Activated CD4-positive, alpha-beta T cell treated with anti-CD3 and anti-CD28 coated beads, Interleukin-2, amount 50 U/mL, for 4 hours (primary cell): ENCODE data around the gene CC2D1A.
"Not testable (repeated sequence)": the region's sequence is repeated elsewhere in the genome, so short reads cannot be mapped to it uniquely, and the experiment has no call there.

ENCODE experiments used
- DNase-seq, 2 experiments: peaks; one replicate each; pipeline ENCODE4 v3.0.0-alpha.2; 2020

CC2D1A gene

DNA sequence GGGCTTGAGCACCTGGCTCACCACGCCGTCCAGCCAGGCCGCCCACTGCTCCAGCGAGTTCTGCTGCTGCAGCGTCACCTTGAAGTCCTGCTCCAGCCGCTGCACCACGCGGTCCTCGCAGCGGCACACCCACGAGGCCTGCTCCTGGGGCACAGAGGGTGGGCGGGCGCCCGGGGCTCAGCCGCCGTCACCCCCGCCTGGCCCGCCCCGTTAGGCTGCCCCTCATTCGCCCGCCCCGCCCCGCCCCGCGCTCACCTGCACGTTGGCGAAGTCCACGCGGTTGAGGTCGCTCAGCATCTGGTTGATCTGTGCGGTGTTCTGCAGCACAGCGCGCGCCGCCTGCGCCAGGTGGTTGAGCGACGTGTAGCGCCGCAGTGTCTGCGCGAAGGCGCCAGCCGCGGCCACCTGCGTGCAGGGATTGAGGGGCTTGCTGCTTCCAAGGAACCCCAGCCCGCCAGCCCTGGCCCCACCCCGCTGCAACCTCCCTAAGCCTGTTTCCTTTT lies 57.7 kb downstream of the CC2D1A start:
- DNase-seq: no peak

DNA sequence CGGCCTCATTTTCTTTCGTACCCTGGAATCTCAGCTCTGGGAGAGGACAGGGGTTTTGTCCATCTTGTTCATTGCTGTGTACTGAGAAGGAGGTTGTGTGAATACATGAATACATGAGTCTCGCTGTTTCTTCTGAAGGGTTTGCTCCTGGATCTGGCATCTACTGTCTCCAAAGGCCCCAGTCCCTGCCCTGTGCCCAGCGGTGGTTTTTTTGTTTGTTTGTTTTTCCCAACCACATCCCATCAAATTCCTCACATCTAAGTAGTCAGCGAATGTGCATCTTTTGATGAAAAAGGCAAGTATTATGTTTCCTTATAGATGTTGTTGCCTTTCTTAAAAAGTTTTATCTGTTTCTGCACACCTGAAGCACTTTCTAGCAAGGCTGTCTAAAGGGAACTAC lies 58.8 kb downstream of the CC2D1A start:
- DNase-seq: no peak

DNA sequence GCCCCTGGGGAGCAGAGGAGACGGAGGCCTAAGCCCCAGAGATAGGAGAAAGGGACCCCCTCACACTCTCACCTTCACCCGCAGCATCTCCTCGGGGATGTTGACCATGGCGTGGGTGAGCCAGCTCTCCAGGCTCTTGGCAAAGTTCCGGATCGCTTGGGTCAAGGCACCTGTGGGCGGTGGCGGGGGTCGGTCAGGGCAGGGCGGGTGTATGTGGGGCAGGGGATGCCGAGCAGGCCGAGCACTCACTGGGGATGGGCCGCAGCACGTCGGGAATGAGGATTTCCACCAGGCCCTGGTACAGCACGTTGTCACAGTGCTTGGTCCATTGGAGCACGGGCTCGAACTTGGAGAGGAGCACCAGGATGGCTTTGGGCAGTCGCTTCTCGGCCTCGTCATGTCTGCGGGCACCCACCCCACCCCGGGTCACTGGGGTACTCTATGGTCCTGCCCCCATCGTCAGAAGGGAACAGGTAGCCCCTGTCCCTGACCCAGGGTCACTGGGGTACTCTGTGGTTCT lies 59.4 kb downstream of the CC2D1A start:
- DNase-seq: no peak

- no peak for DNase-seq
Measured at GRCh38 chr19:13965926-13966683, 60.1 kb downstream of the CC2D1A start.

DNA sequence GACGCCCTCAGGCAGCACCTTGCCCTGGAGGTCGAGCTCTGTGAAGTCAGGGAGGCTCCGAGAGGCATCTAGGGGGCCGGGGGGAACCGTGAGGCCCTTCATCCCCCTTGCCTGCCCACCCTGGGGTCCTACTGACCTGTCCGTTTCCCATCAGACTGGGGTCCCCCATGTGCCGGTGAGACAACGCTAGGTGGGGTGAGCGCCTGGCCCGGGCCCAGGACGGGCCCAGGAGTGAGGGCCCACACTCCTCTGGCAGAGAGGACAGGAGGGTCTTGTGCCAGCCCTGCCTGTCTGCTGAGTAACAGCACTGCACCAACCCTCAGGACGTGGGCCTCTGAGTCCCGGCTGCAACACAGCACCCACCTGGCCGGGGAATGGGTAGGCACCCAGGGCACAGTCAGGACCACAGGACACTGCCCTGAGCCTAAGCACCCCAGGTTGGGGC lies 60.7 kb downstream of the CC2D1A start:
- no peak for DNase-seq

DNA sequence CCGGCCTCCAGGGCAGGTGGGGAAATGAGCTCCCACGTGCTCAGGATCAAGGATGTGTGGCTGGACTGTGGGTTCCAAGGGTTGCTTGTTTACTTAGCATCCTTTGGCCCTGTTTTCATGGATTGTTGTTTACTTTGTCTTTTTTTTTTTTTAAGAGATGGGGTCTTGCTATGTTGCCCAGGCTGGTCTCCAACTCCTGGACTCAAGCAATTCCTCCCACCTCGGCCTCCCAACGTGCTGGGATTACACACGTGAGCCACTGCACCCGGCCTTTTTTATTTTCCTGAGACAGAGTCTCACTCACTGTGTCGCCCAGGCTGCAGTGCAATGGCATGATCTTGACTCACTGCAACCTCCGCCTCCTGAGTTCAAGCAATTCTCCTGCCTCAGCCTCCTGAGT lies 61.2 kb downstream of the CC2D1A start:
- DNase-seq: not testable (repeated sequence)

DNA sequence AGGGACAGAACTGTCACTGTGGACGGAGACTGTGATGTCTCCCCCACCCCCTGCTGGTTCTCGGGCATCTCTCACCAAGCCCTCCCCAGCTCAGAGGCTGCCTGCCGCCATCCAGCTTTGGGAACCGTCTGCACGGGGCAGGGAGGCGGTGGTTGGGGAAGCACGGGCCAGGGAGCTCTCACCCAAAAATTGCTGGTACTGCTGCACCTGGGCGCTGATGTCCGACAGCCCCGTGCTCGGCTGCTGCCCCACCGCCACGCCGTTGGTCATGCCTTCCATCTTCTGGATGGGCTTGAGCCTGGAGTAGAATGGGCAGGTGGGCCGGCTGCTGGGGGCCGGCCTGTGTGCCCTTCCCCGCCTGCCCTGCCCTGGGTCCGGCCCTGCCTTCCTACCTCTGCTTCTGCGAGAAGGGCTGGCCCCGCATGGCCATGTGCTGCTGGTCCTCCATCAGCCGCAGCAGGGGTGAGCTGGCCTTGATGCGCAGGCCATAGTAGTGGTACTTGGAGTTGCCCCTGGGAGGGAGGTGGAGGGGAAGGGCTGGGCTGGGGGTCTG lies 62.5 kb downstream of the CC2D1A start:
- no peak for DNase-seq

DNA sequence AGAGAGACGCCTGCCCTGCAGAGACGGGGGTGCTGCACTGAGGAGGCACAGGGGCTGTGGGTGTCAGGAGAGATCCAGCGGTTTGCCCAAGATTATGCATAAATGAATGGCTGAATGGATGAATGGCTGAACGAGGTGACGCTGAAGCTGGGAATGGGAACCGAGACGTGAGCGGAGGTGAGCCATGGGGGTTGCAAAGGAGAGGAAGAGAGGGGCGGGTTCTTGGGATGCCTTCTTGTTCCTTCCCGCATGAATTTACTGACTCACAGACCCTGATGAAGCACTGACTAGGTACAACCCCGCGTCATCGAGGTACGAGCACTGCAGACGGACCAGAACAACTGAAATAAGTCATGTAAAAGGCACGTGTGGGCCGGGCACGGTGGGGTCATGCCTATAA lies 63.0 kb downstream of the CC2D1A start:
- no peak for DNase-seq

DNA sequence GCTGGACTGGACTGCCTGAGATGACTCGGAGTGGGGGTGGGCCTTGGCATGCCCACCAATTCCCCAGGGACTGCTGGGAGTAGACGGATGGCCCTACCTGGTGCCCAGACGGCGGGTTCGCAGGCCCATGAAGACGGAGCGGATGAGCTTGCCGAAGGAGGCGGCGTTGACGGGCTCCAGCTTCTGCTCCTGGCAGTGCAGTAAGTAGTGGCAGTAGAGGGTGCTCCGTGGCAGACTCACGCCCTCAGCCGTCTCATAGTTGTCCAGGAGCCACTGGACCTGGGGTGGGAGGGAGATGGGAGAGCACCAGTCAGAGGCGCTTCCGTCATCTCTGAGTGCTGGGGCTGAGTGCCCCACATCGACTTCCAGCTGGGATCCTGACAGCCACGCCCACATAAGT lies 63.9 kb downstream of the CC2D1A start:
- no peak for DNase-seq

DNA sequence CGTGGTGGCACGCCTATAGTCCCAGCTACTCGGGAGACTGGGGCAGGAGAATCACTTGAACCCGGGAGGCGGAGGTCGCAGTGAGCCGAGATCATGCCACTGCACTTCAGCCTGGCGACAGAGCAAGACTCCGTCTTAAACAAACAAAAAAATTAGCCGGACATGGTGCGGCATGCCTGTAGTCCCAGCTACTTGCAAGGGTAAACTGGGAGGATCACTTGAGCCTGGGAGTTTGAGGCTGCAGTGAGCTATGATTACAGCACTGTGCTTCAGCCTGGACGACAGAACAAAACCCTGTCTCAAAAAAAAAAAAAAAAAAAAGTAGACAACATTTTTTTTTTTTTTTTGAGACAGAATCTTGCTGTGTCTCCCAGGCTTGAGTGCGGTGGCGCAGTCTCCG lies 65.9 kb downstream of the CC2D1A start:
- not testable (repeated sequence) for DNase-seq

- DNase-seq: no peak
Measured at GRCh38 chr19:13972368-13973155, 66.6 kb downstream of the CC2D1A start.

DNA sequence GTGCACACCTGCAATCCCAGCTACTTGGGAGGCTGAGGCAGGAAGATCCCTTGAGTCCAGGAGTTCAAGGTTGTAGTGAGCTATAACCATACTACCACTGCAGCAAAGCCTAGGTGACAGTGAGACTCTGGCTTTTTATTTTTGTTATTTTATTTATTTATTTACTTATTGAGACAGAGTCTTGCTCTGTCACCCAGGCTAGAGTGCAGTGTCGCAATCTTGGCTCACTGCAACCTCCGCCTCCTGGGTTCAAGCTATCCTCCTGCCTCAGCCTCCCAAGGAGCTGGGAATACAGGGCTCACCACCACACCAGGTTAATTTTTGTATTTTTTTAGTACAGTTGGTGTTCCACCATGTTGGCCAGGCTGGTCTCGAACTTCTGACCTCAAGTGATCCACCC lies 67.5 kb downstream of the CC2D1A start:
- DNase-seq: not testable (repeated sequence)

DNA sequence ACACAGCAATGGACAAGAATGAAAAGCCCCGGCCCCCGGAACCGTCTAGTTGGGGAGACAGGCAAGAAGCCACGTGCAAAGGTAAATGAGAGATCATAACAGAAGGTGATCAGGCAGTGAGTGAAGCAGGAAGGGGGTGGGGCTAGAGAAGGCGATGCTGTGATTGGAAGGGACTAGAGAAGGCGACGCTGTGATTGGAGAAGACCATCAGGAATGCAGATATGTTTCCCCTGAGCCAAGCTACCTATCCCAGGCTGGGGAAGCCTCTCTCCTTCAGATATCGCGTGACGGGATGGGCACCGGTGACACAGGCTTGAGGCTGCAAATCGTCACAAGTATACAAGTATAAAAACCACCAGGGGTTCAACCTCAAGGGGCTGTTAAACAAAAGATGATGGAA lies 68.1 kb downstream of the CC2D1A start:
- DNase-seq: peak; percentile 32 to 45

- DNase-seq: no peak
Measured at GRCh38 chr19:13975870-13976269, 69.9 kb downstream of the CC2D1A start.

DNA sequence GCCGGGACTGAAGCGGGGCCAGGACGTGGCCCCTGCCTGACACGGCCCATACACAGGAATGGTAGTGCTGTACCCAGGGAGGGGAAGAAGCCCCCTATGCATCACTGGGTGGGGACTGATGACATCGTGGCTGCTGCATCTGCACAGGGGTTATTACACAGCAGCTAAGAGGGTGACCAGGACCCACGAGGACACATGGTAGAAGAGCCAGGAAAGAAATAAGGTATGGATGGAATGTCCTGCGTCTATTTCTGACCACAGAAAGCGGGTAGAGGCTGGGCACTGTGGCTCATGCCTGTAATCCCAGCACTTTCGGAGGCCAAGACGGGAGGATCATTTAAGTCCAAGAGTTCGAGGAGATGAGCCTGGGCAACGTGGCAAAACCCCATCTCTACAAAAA lies 70.4 kb downstream of the CC2D1A start:
- no peak for DNase-seq

- no peak for DNase-seq
Measured at GRCh38 chr19:13977803-13978202, 71.8 kb downstream of the CC2D1A start.

- DNase-seq: no peak
Measured at GRCh38 chr19:13978351-13979243, 72.6 kb downstream of the CC2D1A start.

- no peak for DNase-seq
Measured at GRCh38 chr19:13979244-13979615, 73.2 kb downstream of the CC2D1A start.

GRCh38 chr19:13979686-13980085 lies 73.7 kb downstream of the CC2D1A start:
- DNase-seq: no peak

DNA sequence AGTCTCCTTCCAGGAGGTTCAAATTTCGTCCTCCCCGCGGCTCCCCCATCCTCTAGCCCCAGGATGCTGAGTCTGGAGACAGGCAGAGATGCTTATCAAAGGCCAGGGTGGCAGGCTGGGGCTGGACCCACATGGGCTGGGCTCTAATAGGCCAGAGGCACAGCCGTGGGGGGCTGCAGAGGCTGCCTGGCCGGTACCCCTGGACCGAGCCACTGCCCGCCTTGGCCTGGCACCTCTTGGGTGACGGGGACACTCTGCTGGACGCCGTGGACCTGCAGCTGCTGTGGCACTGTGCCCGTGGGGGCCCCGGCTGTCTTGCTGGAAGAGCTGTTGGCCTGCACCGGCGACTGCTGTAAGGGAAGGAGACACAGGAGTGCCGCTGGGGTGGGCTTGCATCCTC lies 74.3 kb downstream of the CC2D1A start:
- no peak for DNase-seq
